Measurements from ENCODE around the gene NEU3.

DNA sequence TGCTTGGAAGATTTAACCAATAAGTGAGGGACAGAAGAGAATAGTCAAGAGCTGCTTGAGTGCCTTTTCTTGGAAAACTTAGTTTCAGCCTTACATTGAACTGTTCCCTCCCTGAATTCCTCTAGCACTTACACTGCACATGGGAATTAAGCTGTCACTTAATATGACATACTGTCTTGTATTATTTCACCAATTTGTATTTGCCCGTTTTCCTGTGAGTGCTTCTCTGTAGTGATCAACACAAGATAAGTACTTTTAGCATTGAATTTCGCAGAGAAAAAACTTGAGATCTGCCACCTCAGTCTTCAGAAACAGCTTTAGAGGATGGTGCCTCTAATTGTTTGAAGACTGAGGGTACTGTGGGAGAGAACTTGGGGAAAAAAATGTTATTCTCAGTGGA lies 36.0 kb upstream of the NEU3 start:
- TF ChIP-seq YY1 (IDR thresholded peaks at IDR 0.05; ENCODE audit: insufficient read depth, insufficient read length) (no peak), ZNF274 (IDR thresholded peaks at IDR 0.05; ENCODE audit: low read depth, low read length) (no peak), SUZ12 (IDR thresholded peaks at IDR 0.05; ENCODE audit: extremely low read depth, insufficient read depth, insufficient read length) (no peak)
